ENCODE measurements around the gene SIGLEC7.

GRCh38 chr19:51164215-51164614 lies 22.1 kb downstream of the SIGLEC7 start:
- TF ChIP-seq, protein P1, sequence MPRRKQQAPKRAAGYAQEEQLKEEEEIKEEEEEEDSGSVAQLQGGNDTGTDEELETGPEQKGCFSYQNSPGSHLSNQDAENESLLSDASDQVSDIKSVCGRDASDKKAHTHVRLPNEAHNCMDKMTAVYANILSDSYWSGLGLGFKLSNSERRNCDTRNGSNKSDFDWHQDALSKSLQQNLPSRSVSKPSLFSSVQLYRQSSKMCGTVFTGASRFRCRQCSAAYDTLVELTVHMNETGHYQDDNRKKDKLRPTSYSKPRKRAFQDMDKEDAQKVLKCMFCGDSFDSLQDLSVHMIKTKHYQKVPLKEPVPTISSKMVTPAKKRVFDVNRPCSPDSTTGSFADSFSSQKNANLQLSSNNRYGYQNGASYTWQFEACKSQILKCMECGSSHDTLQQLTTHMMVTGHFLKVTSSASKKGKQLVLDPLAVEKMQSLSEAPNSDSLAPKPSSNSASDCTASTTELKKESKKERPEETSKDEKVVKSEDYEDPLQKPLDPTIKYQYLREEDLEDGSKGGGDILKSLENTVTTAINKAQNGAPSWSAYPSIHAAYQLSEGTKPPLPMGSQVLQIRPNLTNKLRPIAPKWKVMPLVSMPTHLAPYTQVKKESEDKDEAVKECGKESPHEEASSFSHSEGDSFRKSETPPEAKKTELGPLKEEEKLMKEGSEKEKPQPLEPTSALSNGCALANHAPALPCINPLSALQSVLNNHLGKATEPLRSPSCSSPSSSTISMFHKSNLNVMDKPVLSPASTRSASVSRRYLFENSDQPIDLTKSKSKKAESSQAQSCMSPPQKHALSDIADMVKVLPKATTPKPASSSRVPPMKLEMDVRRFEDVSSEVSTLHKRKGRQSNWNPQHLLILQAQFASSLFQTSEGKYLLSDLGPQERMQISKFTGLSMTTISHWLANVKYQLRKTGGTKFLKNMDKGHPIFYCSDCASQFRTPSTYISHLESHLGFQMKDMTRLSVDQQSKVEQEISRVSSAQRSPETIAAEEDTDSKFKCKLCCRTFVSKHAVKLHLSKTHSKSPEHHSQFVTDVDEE (CRISPR knock-in tag; IDR thresholded peaks at IDR 0.05), result no peak
- TF ChIP-seq ZC3H10 (CRISPR knock-in tag; IDR thresholded peaks at IDR 0.05), result no peak
- TF ChIP-seq TOX (CRISPR knock-in tag; IDR thresholded peaks at IDR 0.05; ENCODE audit: borderline replicate concordance), result no peak
- TF ChIP-seq ZFP30 (CRISPR knock-in tag; IDR thresholded peaks at IDR 0.05), result no peak

All from SK-N-SH treated with all-trans-retinoic acid at 6 μM for 48 hours (cell line).